ENCODE measurements around the gene PDE5A. TPM values are rescaled to one million over a fixed set of nuclear protein-coding genes. Genes with fewer than 3 reads are reported as not detected.

Gene PDE5A
- total and polyA plus RNA-seq, 4 donors = 3.8 to 121 (median 16.9) TPM

- H3K27ac ChIP-seq (ENCODE audit: low read depth in 1 of 2, low read length in 1 of 2) = peak overlapping the region; percentile 42 to 96
- peak overlapping the region; percentile 37 to 92 for H3K9ac ChIP-seq (ENCODE audit: insufficient read depth in 1 of 2, low read length in 2 of 2)
- 0% methylated on average over 90 of the region's 90 CpGs for WGBS, 2 donors
- peak; percentile 68 for ATAC-seq (ENCODE audit: insufficient read depth, low FRiP score)
- TF ChIP-seq, protein P1, sequence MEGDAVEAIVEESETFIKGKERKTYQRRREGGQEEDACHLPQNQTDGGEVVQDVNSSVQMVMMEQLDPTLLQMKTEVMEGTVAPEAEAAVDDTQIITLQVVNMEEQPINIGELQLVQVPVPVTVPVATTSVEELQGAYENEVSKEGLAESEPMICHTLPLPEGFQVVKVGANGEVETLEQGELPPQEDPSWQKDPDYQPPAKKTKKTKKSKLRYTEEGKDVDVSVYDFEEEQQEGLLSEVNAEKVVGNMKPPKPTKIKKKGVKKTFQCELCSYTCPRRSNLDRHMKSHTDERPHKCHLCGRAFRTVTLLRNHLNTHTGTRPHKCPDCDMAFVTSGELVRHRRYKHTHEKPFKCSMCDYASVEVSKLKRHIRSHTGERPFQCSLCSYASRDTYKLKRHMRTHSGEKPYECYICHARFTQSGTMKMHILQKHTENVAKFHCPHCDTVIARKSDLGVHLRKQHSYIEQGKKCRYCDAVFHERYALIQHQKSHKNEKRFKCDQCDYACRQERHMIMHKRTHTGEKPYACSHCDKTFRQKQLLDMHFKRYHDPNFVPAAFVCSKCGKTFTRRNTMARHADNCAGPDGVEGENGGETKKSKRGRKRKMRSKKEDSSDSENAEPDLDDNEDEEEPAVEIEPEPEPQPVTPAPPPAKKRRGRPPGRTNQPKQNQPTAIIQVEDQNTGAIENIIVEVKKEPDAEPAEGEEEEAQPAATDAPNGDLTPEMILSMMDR (IDR thresholded peaks at IDR 0.05; ENCODE audit: control extremely low read depth, extremely low read depth) = peak; percentile 11
- H3K4me1 ChIP-seq (ENCODE audit: control insufficient read depth in 5 of 5, insufficient read depth in 5 of 5, low read length in 5 of 5) = peaks cover 0 to 33% (median 4%) of the 10 kb centered on the region in 5 donors
- peak; percentile 93 to 96 (median 95) for DNase-seq
- H3K4me3 ChIP-seq = peak overlapping the region; percentile 89
- no peaks in the 10 kb centered on the region for H3K9me3 ChIP-seq (ENCODE audit: control insufficient read depth in 4 of 4, insufficient read depth in 3 of 4, low read length in 3 of 4)
- H3K36me3 ChIP-seq (ENCODE audit: control insufficient read depth in 4 of 4, insufficient read depth in 4 of 4, low read length in 4 of 4) = peaks cover 0 to 5% (median 0%) of the 10 kb centered on the region in 4 donors
- H3K27me3 ChIP-seq (ENCODE audit: control insufficient read depth in 3 of 3, insufficient read depth in 3 of 3, low read length in 2 of 3) = no peaks in the 10 kb centered on the region
These were observed 1.0 kb downstream of the PDE5A start for GRCh38 chr4:119627267-119628255.

DNA sequence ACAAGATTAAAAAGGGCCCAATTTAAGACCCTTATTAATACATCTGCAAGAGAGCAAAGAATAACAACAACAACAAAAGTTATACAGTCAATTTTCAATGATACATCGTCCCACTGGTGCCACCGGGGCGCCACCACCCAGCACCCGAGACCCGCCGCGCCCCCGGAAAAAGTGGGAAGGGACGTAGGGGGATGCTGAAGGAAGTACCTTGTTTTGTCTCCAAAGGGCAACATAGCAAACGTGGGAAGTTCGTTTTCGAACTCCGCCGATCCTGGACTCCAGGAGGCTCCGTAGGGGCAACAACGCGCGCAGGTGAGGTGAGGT, 1.7 kb downstream of the PDE5A start:
- ATAC-seq (ENCODE audit: insufficient read depth, low FRiP score) = no peak
- 1% methylated on average over 17 to 18 of the region's 18 CpGs for WGBS, 2 donors
- Histone ChIP-seq H3K27me3 (ENCODE audit: control insufficient read depth in 3 of 3, insufficient read depth in 3 of 3, low read length in 2 of 3) (no peaks in the 10 kb centered on the region), H3K4me1 (ENCODE audit: control insufficient read depth in 5 of 5, insufficient read depth in 5 of 5, low read length in 5 of 5) (peaks cover 0 to 33% (median 4%) of the 10 kb centered on the region in 5 donors), H3K9me3 (ENCODE audit: control insufficient read depth in 4 of 4, insufficient read depth in 3 of 4, low read length in 3 of 4) (no peaks in the 10 kb centered on the region), H3K4me3 (peak overlapping the region; percentile 89), H3K9ac (ENCODE audit: insufficient read depth in 1 of 2, low read length in 2 of 2) (peak overlapping the region; percentile 48 to 92), H3K36me3 (ENCODE audit: control insufficient read depth in 4 of 4, insufficient read depth in 4 of 4, low read length in 4 of 4) (peaks cover 0 to 5% (median 0%) of the 10 kb centered on the region in 4 donors), H3K27ac (ENCODE audit: low read depth in 1 of 2, low read length in 1 of 2) (peak overlapping the region; percentile 42 to 78)
- TF ChIP-seq, protein P1 (IDR thresholded peaks at IDR 0.05; ENCODE audit: control extremely low read depth, extremely low read depth) = no peak
- DNase-seq = no peak

DNA sequence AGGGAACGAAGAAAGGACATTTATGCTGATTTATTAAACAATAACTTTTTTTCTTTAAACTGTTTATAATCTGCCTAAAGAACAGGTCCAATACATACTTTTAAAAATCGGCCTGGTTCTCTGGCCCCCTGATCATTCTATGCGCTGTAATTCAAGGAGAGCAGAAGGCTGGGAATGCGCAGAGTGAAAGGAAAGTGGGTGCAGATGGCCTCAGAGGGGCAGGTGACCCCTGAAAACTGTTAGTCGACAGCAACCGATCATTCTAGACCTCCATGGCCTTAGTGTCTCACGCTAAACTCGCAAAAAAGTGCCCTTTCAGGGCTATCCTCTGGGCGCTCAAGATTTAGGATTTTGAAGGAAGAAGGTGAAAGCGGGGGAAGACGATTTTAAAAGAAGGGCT, 2.2 kb downstream of the PDE5A start:
- WGBS, 2 donors = 57 to 58% methylated on average over 11 of the region's 11 CpGs
- TF ChIP-seq, protein P1 (IDR thresholded peaks at IDR 0.05; ENCODE audit: control extremely low read depth, extremely low read depth) = no peak
- Histone ChIP-seq H3K9ac (ENCODE audit: insufficient read depth in 1 of 2, low read length in 2 of 2) (peak overlapping the region; percentile 48 to 92), H3K36me3 (ENCODE audit: control insufficient read depth in 4 of 4, insufficient read depth in 4 of 4, low read length in 4 of 4) (peaks cover 0 to 5% (median under 1%) of the 10 kb centered on the region in 4 donors), H3K4me1 (ENCODE audit: control insufficient read depth in 5 of 5, insufficient read depth in 5 of 5, low read length in 5 of 5) (peaks cover 0 to 33% (median 4%) of the 10 kb centered on the region in 5 donors), H3K27me3 (ENCODE audit: control insufficient read depth in 3 of 3, insufficient read depth in 3 of 3, low read length in 2 of 3) (no peaks in the 10 kb centered on the region), H3K9me3 (ENCODE audit: control insufficient read depth in 4 of 4, insufficient read depth in 3 of 4, low read length in 3 of 4) (no peaks in the 10 kb centered on the region), H3K27ac (ENCODE audit: low read depth in 1 of 2, low read length in 1 of 2) (peak overlapping the region; percentile 17 to 55), H3K4me3 (peak overlapping the region; percentile 26)
- ATAC-seq (ENCODE audit: insufficient read depth, low FRiP score) (no peak), DNase-seq (peak in 2 of 3 donors; percentile 25 to 42)

Data from lung (tissue), 12 donors.